Activated CD4-positive, alpha-beta T cell treated with anti-CD3 and anti-CD28 coated beads for 24 hours (primary cell): ENCODE data around the gene RTP3.
"Not testable (repeated sequence)": the region's sequence is repeated elsewhere in the genome, so short reads cannot be mapped to it uniquely, and the experiment has no call there.

ENCODE experiments used
- DNase-seq, 2 donors: peaks; one replicate each; pipeline ENCODE4 v3.0.0-alpha.2; 2020; ENCODE audit warnings: low read depth in 2 of 2

The RTP3 gene

DNA sequence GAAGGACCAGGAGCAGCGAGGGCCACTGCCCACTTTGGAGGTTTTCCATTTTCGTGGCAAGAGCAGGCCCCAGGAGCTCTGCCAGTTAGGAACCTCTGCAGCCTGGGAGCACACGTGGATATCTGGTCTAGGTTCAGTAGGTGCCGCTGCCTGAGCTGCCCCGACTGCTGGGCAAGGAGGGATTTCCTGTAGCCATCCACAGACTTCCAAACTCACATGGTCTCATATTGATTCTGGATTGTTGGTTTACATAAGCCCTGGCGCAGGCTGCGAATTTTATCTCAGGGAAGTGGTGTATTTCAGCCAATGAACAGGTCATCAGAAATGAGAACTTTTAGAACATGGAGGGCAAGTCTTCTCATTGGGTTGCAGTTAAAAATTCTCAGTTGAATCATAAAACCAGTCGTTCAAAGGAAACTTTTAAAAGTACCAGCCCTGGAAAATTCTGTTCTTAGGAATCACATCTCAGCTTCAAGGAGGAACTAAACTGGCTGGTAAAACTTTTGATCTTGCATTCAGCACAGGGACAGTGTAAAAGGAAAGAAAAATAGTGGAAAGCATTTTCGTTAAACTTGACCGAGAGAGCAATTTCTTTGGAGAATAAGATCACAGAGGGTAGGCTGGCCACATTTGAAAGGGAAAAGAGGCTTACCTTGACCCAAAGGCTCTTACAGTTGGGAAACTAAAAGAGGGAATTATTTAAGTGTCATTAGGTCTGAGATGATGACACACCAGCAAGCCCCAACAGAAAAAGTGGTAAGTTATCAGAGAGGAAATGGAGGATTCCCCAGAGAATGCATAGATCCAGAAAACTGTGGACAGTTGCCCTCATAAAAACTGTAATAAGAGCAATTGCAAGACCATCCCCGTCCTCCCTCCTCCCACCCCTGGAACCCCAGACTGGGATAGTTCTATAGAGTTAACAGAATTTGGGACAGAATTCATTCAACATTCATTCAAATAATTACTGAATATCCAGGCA lies 6.4 kb upstream of the RTP3 start:
- no peak for DNase-seq

GRCh38 chr3:46492890-46493547 lies 4.8 kb upstream of the RTP3 start:
- DNase-seq, result no peak

GRCh38 chr3:46494491-46494890 lies 3.3 kb upstream of the RTP3 start:
- DNase-seq, result not testable (repeated sequence)

DNA sequence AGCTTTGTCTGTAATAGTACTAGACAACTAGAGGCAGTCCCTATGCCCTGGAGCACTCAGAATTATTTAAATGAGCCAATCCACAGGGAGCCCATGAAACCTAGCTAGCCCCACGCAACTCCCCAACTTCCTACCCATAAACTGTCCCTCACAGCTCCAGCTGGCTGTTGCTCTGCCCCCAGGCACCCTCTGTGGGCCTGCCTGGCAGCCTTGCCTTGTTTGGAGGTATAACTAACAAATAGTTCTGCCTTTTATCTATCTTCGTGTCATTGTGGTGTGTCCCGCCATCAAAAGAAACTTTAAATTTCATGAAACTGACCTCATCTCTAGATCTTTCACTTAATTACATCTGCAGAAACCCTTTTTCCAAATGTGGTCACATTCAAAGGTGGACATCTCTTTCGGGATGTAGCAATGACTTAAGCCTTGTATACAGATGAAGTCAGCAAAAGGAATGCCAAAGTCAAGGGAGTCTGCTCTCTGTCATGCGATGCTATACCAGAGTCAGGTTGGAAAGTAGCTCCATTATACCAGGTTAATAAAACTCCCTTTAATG lies 1.8 kb upstream of the RTP3 start:
- DNase-seq, result no peak

- peak; percentile 11 to 29 for DNase-seq
These were observed 825 bp upstream of the RTP3 start for GRCh38 chr3:46496746-46497555.

DNA sequence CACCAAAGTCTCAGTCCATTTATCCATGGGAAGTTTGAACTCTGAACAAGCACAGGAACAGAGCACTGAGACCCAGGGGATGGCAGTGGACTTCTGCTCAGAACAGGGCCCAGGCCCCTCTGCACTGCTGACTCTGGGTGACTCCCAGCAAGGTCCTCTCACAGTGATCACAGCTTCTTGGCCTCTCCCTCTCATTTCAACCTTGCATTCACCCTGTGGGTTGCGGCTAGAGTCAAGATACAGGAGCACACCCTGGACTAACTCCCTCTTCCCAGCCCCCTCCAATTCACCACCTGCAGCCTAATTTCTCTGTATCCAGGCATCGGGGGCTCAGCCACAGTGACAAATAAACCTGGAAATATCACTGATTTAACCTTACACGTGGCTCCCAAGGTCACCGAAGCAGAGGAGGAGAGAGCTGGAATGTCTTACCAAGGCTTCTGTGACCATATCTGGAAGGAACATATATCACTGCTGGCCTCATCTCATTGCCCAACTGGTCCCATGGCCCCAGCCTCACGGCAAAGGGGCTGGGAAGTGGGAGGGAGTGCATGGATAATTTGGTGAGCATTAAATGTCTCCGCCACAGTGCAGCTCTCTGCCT lies 1.2 kb downstream of the RTP3 start:
- no peak for DNase-seq

DNA sequence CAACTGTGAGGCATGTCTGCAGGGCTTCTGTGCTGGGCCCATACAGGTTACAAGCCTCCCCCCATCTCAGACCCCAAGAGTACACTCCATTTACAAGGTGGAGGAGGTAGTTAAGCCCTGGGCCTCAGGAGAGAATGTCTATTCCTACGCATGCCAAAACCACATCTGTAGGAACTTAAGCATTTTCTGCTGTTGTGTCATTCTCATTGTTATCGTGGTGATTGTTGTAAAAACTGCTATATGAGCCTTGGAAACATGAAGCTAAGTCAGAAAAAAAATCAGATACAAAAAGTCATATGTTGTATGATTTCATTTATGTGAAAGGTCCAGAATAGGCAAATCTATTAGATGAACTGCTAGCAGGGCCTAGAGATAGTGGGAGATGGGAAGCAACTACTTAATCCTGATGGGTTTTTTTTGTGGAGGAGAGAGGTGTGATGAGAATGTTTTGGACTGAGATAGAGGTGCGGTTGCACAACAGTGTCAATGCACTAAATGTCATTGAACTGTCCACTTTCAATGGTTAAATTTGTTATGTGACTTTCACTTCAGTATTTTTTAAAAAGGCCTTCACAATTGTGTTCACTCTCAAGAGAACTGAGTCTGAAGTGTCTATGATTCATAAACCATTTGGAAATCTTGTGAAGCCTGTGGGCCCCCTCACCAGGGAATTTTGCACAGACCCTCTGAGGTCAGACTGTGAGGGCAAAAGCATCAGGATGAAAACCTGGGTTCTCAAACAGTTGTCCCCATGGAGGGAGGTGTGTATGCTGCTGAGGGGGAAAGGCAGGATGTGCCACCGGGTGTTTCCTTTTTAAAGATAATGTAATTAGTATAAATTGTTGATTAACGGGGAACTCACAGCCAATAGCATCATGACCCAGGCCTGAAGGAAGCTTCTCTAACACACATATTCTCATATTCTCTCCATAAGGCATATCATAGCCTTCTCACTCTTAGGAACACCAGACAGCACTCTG lies 3.2 kb downstream of the RTP3 start:
- no peak for DNase-seq

- no peak for DNase-seq
These were observed 3.9 kb downstream of the RTP3 start for GRCh38 chr3:46501702-46502101.

DNA sequence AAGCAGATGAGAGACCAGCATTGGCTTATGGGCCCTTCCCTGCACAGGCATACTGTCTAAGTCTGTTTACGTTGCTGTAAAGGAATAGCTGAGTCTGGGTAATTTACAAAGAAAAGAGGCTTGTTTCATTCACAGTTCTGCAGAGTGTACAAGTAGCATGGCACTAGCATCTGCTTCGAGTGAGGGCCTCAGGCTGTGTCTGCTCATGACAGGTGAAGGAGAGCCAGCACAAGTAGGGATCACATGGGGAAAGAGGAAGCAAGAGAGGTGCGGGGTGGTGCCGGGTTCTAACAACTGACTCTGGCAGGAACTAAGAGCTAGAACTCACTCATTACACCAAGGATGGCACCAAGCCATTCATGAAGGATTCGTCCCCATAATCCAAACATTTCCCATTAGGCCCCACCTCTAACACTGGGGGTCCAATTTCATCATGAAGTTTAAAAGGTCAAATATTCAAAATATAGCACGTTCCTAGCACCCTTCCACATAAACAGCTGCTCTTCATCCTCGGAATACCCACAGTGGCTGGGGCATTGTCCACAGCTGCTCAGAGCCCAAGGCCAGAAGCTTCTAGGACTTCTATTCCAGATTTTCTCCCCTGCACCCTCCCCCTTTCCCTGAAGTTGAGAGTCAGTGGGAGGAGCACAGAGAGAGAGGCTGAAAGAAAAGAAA lies 5.6 kb downstream of the RTP3 start:
- DNase-seq, result no peak

- DNase-seq, result peak; percentile 8 to 29
These were observed 7.0 kb downstream of the RTP3 start for GRCh38 chr3:46504789-46505188.

DNA sequence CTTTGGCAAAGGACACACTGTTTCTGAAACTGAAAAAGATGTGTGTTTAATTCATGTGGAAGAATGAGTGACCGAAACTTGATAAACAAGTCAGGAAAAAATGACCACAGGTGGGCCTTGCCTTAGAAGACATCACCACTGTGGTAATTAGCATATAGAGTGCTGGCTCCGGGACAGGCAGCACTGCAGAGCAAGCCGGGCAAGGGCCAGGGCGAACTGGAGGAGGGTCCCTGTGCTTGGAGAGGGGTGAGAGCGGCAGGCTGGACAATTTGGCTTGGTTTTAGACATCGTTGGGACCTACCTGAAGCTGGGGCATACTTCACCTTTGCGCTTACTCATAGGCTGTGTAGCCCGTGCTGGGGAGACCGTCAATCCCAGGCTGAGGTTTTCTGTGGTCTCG lies 8.2 kb downstream of the RTP3 start:
- no peak for DNase-seq

DNA sequence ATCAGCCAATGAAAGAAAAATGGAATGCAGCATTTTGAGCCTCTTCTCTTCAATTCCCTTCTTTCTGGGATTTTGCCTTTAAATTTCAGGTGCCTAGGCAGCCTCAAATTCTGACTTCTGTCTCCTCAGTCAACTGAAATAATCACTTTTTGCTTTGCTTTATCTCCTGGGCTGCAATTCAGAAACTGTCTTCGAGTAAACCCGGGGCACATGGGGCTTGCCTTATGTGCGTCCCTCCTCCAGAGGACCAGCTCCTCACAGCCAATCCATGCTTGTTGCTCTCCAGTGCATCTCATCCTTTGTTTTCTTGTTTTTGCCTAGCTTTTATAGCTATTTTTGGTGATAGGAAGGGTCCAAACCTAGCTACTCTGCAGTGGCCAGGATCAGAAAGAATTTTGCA lies 8.8 kb downstream of the RTP3 start:
- DNase-seq, result no peak

- no peak for DNase-seq
These were observed 11.2 kb downstream of the RTP3 start for GRCh38 chr3:46508850-46509591.

DNA sequence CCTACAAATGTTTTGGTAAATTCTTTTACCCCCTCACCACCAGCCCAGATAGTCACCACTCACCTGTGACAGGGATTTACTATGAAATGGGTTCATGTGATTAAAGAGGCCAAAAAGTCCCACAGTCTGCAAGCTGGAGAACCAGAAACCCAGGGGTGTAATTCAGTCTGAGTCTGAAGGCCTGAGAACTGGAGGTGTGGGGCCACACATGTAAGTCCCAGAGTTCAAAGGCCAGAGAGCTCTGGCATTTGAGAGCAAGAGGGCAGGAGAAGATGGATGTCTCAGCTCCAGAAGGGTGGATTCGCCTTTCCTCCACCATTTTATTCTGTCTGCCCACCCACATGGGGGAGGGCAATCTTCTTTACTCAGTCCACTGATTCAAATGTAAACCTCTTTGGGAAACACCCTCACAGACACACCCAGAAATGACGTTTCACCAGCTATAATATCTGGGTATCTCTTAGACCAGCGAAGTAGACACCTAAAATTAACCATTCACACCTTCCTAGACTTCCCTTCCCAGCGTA lies 11.9 kb downstream of the RTP3 start:
- DNase-seq, result no peak

GRCh38 chr3:46512191-46512749 lies 14.5 kb downstream of the RTP3 start:
- no peak for DNase-seq

- no peak for DNase-seq
These were observed 18.7 kb downstream of the RTP3 start for GRCh38 chr3:46516521-46516920.

- no peak for DNase-seq
These were observed 19.4 kb downstream of the RTP3 start for GRCh38 chr3:46517016-46517783.

GRCh38 chr3:46517784-46518181 lies 20.0 kb downstream of the RTP3 start:
- DNase-seq, result no peak
